ENCODE data around the gene SMIM14.

DNA sequence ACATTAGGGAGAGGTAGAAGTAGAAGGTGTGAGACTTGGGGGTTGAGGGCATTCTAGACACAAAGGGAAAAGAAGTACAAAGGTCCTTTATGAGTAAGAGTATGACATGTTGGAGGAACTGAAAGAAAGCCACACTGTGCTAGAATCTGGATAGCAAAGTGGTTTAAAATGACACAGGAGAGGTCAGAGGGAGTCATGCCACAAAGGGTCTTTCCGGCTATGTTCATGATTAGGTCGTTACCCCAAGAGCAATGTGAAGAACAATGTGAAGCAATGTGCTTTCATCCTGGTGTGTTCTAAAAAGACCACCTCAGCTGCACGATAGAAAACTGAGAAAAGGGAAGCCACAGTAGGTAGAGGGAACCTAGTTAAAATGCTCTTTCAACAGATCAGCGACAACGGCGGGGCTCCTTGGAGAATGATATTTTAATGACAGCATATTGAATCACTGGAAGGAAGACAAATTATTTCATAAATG lies 29.2 kb downstream of the SMIM14 start:
- TF ChIP-seq, protein P1, sequence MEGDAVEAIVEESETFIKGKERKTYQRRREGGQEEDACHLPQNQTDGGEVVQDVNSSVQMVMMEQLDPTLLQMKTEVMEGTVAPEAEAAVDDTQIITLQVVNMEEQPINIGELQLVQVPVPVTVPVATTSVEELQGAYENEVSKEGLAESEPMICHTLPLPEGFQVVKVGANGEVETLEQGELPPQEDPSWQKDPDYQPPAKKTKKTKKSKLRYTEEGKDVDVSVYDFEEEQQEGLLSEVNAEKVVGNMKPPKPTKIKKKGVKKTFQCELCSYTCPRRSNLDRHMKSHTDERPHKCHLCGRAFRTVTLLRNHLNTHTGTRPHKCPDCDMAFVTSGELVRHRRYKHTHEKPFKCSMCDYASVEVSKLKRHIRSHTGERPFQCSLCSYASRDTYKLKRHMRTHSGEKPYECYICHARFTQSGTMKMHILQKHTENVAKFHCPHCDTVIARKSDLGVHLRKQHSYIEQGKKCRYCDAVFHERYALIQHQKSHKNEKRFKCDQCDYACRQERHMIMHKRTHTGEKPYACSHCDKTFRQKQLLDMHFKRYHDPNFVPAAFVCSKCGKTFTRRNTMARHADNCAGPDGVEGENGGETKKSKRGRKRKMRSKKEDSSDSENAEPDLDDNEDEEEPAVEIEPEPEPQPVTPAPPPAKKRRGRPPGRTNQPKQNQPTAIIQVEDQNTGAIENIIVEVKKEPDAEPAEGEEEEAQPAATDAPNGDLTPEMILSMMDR (conservative IDR thresholded peaks at IDR 0.05; ENCODE audit: low read depth, low read length) = no peak
- no peak for TF ChIP-seq EZH2 (IDR thresholded peaks at IDR 0.05; ENCODE audit: borderline replicate concordance, low read depth, low read length, poor library complexity, severe bottlenecking)
